Stomach smooth muscle (tissue), 2 donors: ENCODE measurements around the gene TMEM61.
"Not testable (repeated sequence)": the region's sequence is repeated elsewhere in the genome, so short reads cannot be mapped to it uniquely, and the experiment has no call there.

Experiments
- H3K27ac ChIP-seq: one replicate; pipeline ENCODE4 v1.7.0; 2013; ENCODE audit warnings: mild to moderate bottlenecking, low read length, inconsistent platforms
- H3K27me3 ChIP-seq, 2 donors: one replicate each; pipeline ENCODE4 v1.7.0; 2013; ENCODE audit warnings: low read length in 2 of 2; ENCODE audit not compliant: insufficient read depth in 2 of 2, control insufficient read depth in 1 of 2
- H3K36me3 ChIP-seq, 2 donors: one replicate each; pipeline ENCODE4 v1.7.0; 2013; ENCODE audit warnings: low read length in 2 of 2; ENCODE audit not compliant: control insufficient read depth in 2 of 2, insufficient read depth in 2 of 2
- H3K4me1 ChIP-seq: one replicate; pipeline ENCODE4 v1.7.0; 2013; ENCODE audit warnings: low read length; ENCODE audit not compliant: control insufficient read depth, insufficient read depth
- H3K4me3 ChIP-seq, 2 donors: one replicate each; pipeline ENCODE4 v1.7.0; 2013; ENCODE audit warnings: low read length in 2 of 2
- H3K9ac ChIP-seq, 2 donors: one replicate each; pipeline ENCODE4 v1.7.0; 2013; ENCODE audit warnings: low read length in 2 of 2, mild to moderate bottlenecking in 1 of 2
- H3K9me3 ChIP-seq, 2 donors: one replicate each; pipeline ENCODE4 v1.7.0; 2013; ENCODE audit warnings: low read length in 2 of 2; ENCODE audit not compliant: control insufficient read depth in 2 of 2
- donor health status: healthy.
- donor health status: Pancreatic carcinoma.

The TMEM61 gene

GRCh38 chr1:55015731-55016620 lies 35.5 kb downstream of the TMEM61 start:
- Histone ChIP-seq H3K27me3 (peaks cover 13 to 19% of the 10 kb centered on the region in 2 donors), H3K9ac (no peak overlapping the region), H3K27ac (no peak overlapping the region), H3K9me3 (no peaks in the 10 kb centered on the region), H3K36me3 (no peaks in the 10 kb centered on the region), H3K4me1 (no peaks in the 10 kb centered on the region), H3K4me3 (no peak overlapping the region)

GRCh38 chr1:55018395-55018794 lies 38.0 kb downstream of the TMEM61 start:
- Histone ChIP-seq H3K4me1 (no peaks in the 10 kb centered on the region), H3K9me3 (no peaks in the 10 kb centered on the region)

GRCh38 chr1:55021942-55022546 lies 41.6 kb downstream of the TMEM61 start:
- Histone ChIP-seq H3K36me3 (no peaks in the 10 kb centered on the region), H3K4me1 (no peaks in the 10 kb centered on the region), H3K27me3 (peaks cover 4 to 10% of the 10 kb centered on the region in 2 donors), H3K9ac (peak overlapping the region in 1 of 2 donors; percentile 23), H3K27ac (no peak overlapping the region), H3K4me3 (no peak overlapping the region), H3K9me3 (no peaks in the 10 kb centered on the region)

More at GRCh38 chr1:55018395-55018794, 38.0 kb downstream of the TMEM61 start:
- no peaks in the 10 kb centered on the region for H3K36me3 ChIP-seq
- H3K4me3 ChIP-seq: no peak overlapping the region
- H3K27ac ChIP-seq: no peak overlapping the region
- peaks cover 12 to 16% of the 10 kb centered on the region in 2 donors for H3K27me3 ChIP-seq
- H3K9ac ChIP-seq: no peak overlapping the region

GRCh38 chr1:55024163-55024562 lies 43.7 kb downstream of the TMEM61 start:
- H3K27me3 ChIP-seq, H3K4me3 ChIP-seq, H3K9ac ChIP-seq: not testable (repeated sequence)

GRCh38 chr1:55026682-55027081 lies 46.3 kb downstream of the TMEM61 start:
- H3K9ac ChIP-seq, H3K9me3 ChIP-seq: not testable (repeated sequence)

More at GRCh38 chr1:55024163-55024562, 43.7 kb downstream of the TMEM61 start:
- H3K4me1 ChIP-seq, H3K36me3 ChIP-seq, H3K9me3 ChIP-seq, H3K27ac ChIP-seq: not testable (repeated sequence)

GRCh38 chr1:55031098-55031497 lies 50.7 kb downstream of the TMEM61 start:
- not testable (repeated sequence) for H3K9ac ChIP-seq, H3K4me1 ChIP-seq, H3K36me3 ChIP-seq, H3K27ac ChIP-seq, H3K9me3 ChIP-seq, H3K4me3 ChIP-seq
- peaks cover 14 to 23% of the 10 kb centered on the region in 2 donors for H3K27me3 ChIP-seq

More at GRCh38 chr1:55026682-55027081, 46.3 kb downstream of the TMEM61 start:
- not testable (repeated sequence) for H3K27ac ChIP-seq, H3K4me3 ChIP-seq, H3K4me1 ChIP-seq, H3K36me3 ChIP-seq, H3K27me3 ChIP-seq

- Histone ChIP-seq H3K9me3 (peaks cover 0 to 4% of the 10 kb centered on the region in 2 donors), H3K4me3 (no peak overlapping the region), H3K9ac (no peak overlapping the region), H3K36me3 (no peaks in the 10 kb centered on the region), H3K27me3 (peaks cover 29 to 39% of the 10 kb centered on the region in 2 donors), H3K4me1 (peaks cover 2% of the 10 kb centered on the region), H3K27ac (no peak overlapping the region)
These were observed 52.8 kb downstream of the TMEM61 start for GRCh38 chr1:55033265-55033614.

GRCh38 chr1:55034476-55035133 lies 54.2 kb downstream of the TMEM61 start:
- no peak overlapping the region for H3K4me3 ChIP-seq
- no peak overlapping the region for H3K27ac ChIP-seq
- peaks cover 8% of the 10 kb centered on the region for H3K4me1 ChIP-seq
- peaks cover 43 to 51% of the 10 kb centered on the region in 2 donors for H3K27me3 ChIP-seq
- H3K9me3 ChIP-seq: peaks cover 0 to 4% of the 10 kb centered on the region in 2 donors
- H3K9ac ChIP-seq: no peak overlapping the region
- no peaks in the 10 kb centered on the region for H3K36me3 ChIP-seq

GRCh38 chr1:55035904-55036303 lies 55.5 kb downstream of the TMEM61 start:
- no peak overlapping the region for H3K4me3 ChIP-seq
- H3K27ac ChIP-seq: no peak overlapping the region
- H3K27me3 ChIP-seq: peaks cover 47 to 61% of the 10 kb centered on the region in 2 donors
- peaks cover 0 to 4% of the 10 kb centered on the region in 2 donors for H3K9me3 ChIP-seq
- H3K4me1 ChIP-seq: peaks cover 11% of the 10 kb centered on the region
- no peak overlapping the region for H3K9ac ChIP-seq
- H3K36me3 ChIP-seq: no peaks in the 10 kb centered on the region

GRCh38 chr1:55037733-55038551 lies 57.5 kb downstream of the TMEM61 start:
- Histone ChIP-seq H3K27ac (no peak overlapping the region), H3K36me3 (no peaks in the 10 kb centered on the region), H3K9ac (no peak overlapping the region), H3K4me1 (peaks cover 11% of the 10 kb centered on the region), H3K27me3 (peaks cover 54 to 66% of the 10 kb centered on the region in 2 donors), H3K9me3 (peaks cover 0 to 4% of the 10 kb centered on the region in 2 donors), H3K4me3 (no peak overlapping the region)
